Hair follicle dermal papilla cell (primary cell): Measurements from ENCODE around the gene OR5D13. TPM values are rescaled to one million over a fixed set of nuclear protein-coding genes. Genes with fewer than 3 reads are reported as not detected.

Source experiments
- total RNA-seq: library from RNA; depleted of rRNA; stranded (reverse); fragments of >200 nt; gene quantifications from 2 replicates; pipeline ENCODE4 v1.2.3, GENCODE V29; 2012

The OR5D13 gene, protein sequence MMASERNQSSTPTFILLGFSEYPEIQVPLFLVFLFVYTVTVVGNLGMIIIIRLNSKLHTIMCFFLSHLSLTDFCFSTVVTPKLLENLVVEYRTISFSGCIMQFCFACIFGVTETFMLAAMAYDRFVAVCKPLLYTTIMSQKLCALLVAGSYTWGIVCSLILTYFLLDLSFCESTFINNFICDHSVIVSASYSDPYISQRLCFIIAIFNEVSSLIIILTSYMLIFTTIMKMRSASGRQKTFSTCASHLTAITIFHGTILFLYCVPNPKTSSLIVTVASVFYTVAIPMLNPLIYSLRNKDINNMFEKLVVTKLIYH
- not detected in 2 replicates for total RNA-seq

DNA sequence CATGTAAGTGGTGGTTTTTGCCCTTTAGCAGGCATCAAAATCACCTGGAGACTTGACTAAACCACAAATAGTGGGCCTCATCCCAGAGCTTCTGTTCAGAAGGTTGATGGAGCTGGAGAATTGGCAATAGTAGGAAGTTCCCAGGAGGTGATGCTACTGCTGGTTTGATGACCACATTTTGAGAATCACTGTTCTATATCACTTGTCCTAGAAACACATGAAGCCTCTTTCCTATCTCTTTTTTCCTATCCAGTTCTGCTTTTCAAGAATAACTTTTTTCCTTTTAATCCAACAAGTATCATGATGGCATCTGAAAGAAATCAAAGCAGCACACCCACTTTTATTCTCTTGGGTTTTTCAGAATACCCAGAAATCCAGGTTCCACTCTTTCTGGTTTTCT lies at the start of gene OR5D13:
Gene OR5D13, plus strand, starts transcription at position 301 of the 400 bp plus-strand sequence. Its CDS starts 0 bp downstream, at position 301.

DNA sequence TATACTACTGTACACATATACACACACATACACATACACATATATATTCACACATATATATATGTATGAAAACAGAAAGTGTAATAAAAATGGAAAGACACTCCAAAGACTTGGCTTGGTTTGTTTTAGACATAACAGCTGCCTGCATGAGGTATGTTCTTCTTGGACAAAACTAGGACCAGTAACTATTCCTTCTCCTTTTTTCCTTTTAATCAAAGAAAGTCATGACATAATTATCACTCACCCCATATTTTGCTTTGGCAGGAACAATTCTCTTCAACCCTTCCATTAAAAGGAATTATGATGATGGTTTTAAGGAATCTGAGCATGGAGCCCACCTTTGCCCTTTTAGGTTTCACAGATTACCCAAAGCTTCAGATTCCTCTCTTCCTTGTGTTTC lies 22.0 kb downstream of the OR5D13 start, which contains the start of gene OR5D14:
Gene OR5D14, plus strand, starts transcription at position 301 of the 400 bp plus-strand sequence. Its CDS starts 0 bp downstream, at position 301.

DNA sequence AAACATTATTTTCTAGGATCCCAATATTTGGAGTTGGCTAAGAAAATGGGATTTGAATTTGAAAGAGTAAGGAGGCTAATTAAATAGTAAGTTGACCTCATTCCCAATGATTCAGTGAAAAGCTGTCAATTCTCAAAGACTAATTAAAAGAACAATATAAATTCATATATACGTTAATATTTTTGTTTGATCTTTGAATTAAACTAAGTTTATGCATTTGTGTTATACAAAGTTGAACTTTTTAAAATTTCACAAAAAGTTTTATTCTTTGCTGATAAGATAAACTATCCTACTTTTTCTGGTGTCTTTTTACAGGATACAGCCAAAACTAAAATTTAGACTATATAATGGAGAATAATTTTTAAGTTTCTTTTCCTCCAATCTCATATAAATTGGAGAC lies 37.8 kb downstream of the OR5D13 start, which contains the start of gene OR5L1:
Gene OR5L1, plus strand, starts transcription at position 301 of the 400 bp plus-strand sequence. CDS start 100 bp downstream, outside the sequence.

DNA sequence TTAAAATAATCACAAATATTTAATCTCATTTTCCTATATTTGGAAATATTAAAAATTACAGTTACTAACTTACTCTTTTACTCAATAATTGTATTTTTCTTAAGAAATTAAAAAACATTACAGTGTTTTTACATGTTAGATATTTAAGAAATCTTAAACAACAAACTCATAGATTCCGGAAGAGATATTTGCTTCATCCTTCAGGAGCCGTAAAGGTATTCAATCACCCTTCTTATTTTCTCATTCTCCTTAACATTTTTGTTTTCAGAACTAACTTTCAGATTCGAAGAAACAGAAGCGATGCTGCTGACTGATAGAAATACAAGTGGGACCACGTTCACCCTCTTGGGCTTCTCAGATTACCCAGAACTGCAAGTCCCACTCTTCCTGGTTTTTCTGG lies 46.1 kb downstream of the OR5D13 start, which contains the start of gene OR5D18:
Gene OR5D18, plus strand, starts transcription at position 301 of the 400 bp plus-strand sequence. Its CDS starts 0 bp downstream, at position 301.

Other genes with a start within 250 kb of the OR5D13 start
- gene OR4C15, start 219.0 kb upstream of the OR5D13 start, total RNA-seq = not detected in 2 replicates
- gene OR4C16, start 201.3 kb upstream of the OR5D13 start, total RNA-seq = not detected in 2 replicates
- not detected in 2 replicates for gene OR4C11, start 165.8 kb upstream of the OR5D13 start, total RNA-seq
- not detected in 2 replicates for gene OR4P4, start 138.3 kb upstream of the OR5D13 start, total RNA-seq
- not detected in 2 replicates for gene OR4S2, start 125.1 kb upstream of the OR5D13 start, total RNA-seq
- not detected in 2 replicates for gene OR4C6, start 111.2 kb upstream of the OR5D13 start, total RNA-seq
- gene OR5D14, start 22.1 kb downstream of the OR5D13 start, total RNA-seq = not detected in 2 replicates
- not detected in 2 replicates for gene OR5L1, start 37.9 kb downstream of the OR5D13 start, total RNA-seq
- gene OR5D18, start 46.2 kb downstream of the OR5D13 start, total RNA-seq = not detected in 2 replicates
- not detected in 2 replicates for gene OR5L2, start 53.8 kb downstream of the OR5D13 start, total RNA-seq
- gene OR5D16, start 65.3 kb downstream of the OR5D13 start, total RNA-seq = not detected in 2 replicates
- gene TRIM51, start 109.9 kb downstream of the OR5D13 start, total RNA-seq = not detected in 2 replicates
- gene OR5W2, start 141.1 kb downstream of the OR5D13 start, total RNA-seq = not detected in 2 replicates
- not detected in 2 replicates for gene OR5I1, start 163.0 kb downstream of the OR5D13 start, total RNA-seq
- gene OR10AG1, start 196.5 kb downstream of the OR5D13 start, total RNA-seq = not detected in 2 replicates
- not detected in 2 replicates for gene OR5F1, start 221.2 kb downstream of the OR5D13 start, total RNA-seq